Activated CD8-positive, alpha-beta memory T cell treated with anti-CD3 and anti-CD28 coated beads, Interleukin-2, amount 50 U/mL, for 48 hours (primary cell): ENCODE results near the gene RASA3.
A peak's percentile ranks its signal among the peaks of the same experiment; 100 is the strongest.

Experiments used
- DNase-seq: peaks from one replicate; pipeline ENCODE4 v3.0.0-alpha.2; 2020

Gene RASA3

DNA sequence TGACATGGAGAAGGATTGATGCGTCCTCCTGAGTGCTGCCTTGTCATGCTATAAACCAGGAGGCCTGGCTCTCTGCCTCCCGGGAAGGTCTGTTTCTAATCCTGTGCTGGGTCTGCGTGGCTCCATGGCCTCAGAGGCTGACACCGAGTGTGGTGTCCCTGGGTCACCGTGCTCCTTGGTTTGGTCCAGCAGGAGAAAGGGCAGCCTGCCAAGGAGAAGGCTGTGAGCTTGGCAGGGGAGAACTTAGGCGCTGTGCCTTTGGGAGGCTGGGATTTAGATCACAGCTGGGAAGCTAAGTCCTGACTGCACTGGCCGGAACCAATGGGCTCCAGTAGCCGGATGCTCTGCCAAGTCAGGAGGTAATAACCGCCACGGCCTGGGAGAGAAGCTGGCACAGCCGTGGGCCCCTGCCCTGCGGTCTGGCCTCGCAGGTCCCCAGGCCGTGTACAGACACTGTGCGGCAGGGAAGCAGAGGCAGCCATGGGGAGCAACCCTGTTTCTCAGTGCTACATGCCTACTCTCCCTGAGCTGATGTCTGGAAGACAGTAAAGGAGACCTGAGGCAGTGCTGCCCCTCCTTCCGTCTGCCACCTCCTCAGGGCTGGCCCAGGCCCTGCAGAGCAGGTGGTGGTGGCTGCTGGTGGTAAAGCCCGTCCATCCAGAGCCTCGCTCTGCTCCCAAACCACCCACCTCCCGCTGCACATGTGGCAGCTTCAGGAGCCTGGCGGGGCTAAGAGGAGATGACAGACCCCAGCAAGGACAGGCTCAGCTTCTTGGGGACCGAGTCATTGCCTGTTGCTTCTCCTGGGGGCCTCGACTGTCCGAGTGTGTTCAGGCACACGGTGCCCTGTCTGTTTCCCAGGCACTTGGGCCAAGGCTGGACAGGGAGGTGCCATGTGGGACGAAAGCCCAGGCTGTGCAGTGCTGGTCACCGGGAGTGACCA, 203.5 kb downstream of the RASA3 start:
- peak; percentile 47 for DNase-seq
